Neutrophil (primary cell): ENCODE measurements around the gene SDR9C7.
"Not testable (repeated sequence)": the region's sequence is repeated elsewhere in the genome, so short reads cannot be mapped to it uniquely, and the experiment has no call there.

ENCODE experiments used
- H3K27ac ChIP-seq: fragments of 200-600 bp; sonication (generic); 2 replicates; pipeline ENCODE4 v1.5.1; 2016; ENCODE audit warnings: mild to moderate bottlenecking, moderate library complexity
- H3K27me3 ChIP-seq: fragments of 200-600 bp; sonication (generic); 2 replicates; pipeline ENCODE4 v1.6.0; 2016; ENCODE audit warnings: mild to moderate bottlenecking
- H3K36me3 ChIP-seq: fragments of 200-600 bp; sonication (generic); 2 replicates; pipeline ENCODE4 v1.5.1; 2017
- H3K4me1 ChIP-seq, 2 experiments: fragments of 200-600 bp in 1 of 2; sonication (generic) in 1 of 2; 1 replicate in 1 of 2; 2 replicates in 1 of 2; pipeline versions ENCODE4 v1.5.1 to v1.6.1; 2013 to 2016; ENCODE audit warnings: low read depth in 1 of 2, low read length in 1 of 2, mild to moderate bottlenecking in 1 of 2, moderate library complexity in 1 of 2; ENCODE audit not compliant: control insufficient read depth in 1 of 2, insufficient read depth in 1 of 2
- H3K4me3 ChIP-seq, 2 experiments: fragments of 200-600 bp in 1 of 2; sonication (generic) in 1 of 2; 1 replicate in 1 of 2; 2 replicates in 1 of 2; pipeline ENCODE4 v1.5.1; 2013 to 2016; ENCODE audit warnings: low read depth in 1 of 2, low read length in 1 of 2, mild to moderate bottlenecking in 1 of 2, moderate library complexity in 1 of 2
- H3K9me3 ChIP-seq: fragments of 200-600 bp; sonication (generic); 2 replicates; pipeline ENCODE4 v1.5.1; 2016
- TF ChIP-seq, protein P1 (sequence below): fragments of 200-600 bp; sonication (generic); IDR thresholded peaks from 2 replicates; pipeline ENCODE4 v1.5.1; 2016; ENCODE audit warnings: antibody characterized with exemption

SDR9C7 gene

DNA sequence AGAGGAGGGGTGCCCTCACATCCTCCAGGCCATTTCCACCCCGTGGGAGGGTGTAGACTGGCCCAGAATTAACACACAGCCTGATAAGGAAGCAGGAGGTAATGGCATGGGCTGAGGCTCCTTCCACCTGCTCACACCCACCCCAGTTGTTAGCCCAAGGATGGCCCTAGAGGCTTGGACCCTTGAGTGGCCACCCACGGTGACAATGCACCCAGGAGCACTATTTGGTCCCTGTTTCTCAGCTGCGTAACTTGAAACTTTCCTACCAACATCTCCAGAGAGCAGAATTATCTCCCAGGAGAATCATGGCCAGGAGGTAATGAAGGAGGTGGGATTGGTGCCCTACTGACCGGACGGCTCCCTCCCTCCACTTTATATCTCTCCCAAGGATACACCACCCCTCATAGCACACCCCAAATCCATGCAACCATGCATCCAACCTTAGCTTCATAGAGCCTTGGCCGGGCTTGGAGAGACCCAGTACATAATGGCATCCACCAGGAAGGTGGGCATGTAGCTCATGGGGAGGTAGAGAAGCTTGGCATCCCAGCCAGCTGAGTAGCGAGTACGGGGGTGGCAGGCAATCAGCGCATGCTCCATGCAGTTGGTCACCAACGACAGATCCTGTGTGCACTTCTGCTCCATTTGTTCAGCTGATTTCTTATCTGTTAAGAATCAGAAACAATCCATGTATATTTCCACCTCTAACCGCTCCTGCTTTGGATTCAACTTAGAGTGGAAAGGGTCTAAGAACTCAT lies 17.6 kb upstream of the SDR9C7 start:
- TF ChIP-seq, protein P1, sequence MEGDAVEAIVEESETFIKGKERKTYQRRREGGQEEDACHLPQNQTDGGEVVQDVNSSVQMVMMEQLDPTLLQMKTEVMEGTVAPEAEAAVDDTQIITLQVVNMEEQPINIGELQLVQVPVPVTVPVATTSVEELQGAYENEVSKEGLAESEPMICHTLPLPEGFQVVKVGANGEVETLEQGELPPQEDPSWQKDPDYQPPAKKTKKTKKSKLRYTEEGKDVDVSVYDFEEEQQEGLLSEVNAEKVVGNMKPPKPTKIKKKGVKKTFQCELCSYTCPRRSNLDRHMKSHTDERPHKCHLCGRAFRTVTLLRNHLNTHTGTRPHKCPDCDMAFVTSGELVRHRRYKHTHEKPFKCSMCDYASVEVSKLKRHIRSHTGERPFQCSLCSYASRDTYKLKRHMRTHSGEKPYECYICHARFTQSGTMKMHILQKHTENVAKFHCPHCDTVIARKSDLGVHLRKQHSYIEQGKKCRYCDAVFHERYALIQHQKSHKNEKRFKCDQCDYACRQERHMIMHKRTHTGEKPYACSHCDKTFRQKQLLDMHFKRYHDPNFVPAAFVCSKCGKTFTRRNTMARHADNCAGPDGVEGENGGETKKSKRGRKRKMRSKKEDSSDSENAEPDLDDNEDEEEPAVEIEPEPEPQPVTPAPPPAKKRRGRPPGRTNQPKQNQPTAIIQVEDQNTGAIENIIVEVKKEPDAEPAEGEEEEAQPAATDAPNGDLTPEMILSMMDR, result no peak
- Histone ChIP-seq H3K4me1 (peaks cover 13 to 18% of the 10 kb centered on the region in 2 experiments), H3K9me3 (no peaks in the 10 kb centered on the region)

DNA sequence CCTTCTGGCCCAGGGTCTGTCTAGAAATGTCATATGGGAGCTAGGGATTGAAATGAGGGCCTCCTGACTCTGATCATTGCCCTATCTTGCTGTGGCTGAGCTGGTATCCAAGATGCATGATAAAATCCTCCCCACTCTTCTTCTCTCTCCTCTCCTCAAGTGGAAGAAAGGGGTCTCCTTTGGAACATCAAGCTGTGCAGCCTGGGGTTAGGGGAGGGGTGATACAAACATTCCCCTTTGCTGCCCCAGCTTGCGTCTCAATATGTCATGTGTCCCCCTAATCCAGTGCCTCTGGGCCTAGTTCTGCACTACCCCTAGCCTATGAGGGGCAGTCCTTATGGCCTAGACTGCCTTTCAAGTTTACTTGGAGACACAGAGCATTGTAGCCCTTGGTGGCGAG lies 14.7 kb upstream of the SDR9C7 start:
- H3K36me3 ChIP-seq, result no peaks in the 10 kb centered on the region
- no peak overlapping the region for H3K4me3 ChIP-seq
- TF ChIP-seq, protein P1, result no peak
- no peak overlapping the region for H3K27ac ChIP-seq
- no peaks in the 10 kb centered on the region for H3K27me3 ChIP-seq
- H3K4me1 ChIP-seq, result no peaks in the 10 kb centered on the region
- no peaks in the 10 kb centered on the region for H3K9me3 ChIP-seq

More for the DNA sequence above, 17.6 kb upstream of the SDR9C7 start:
- H3K4me3 ChIP-seq, result no peak overlapping the region
- no peak overlapping the region for H3K27ac ChIP-seq
- no peaks in the 10 kb centered on the region for H3K36me3 ChIP-seq
- H3K27me3 ChIP-seq, result no peaks in the 10 kb centered on the region

DNA sequence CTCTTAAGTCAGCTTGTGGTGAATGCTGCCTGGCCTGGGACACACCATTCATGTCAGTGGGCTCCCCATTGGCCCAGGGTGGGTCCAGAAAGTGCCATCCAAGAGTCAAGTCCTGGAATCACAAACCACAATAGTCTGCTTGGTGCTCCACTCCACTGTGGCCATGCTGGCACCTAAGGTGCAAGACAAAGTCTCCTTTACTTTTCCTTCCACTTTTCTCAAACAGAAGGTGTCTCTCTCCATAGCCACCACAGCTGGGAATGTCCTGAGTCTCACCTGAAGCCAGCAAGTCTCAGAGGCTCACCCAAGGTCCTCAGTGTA lies 14.2 kb upstream of the SDR9C7 start:
- Histone ChIP-seq H3K27ac (no peak overlapping the region), H3K36me3 (no peaks in the 10 kb centered on the region), H3K4me1 (no peaks in the 10 kb centered on the region), H3K9me3 (no peaks in the 10 kb centered on the region), H3K4me3 (no peak overlapping the region), H3K27me3 (no peaks in the 10 kb centered on the region)
- TF ChIP-seq, protein P1, result no peak

DNA sequence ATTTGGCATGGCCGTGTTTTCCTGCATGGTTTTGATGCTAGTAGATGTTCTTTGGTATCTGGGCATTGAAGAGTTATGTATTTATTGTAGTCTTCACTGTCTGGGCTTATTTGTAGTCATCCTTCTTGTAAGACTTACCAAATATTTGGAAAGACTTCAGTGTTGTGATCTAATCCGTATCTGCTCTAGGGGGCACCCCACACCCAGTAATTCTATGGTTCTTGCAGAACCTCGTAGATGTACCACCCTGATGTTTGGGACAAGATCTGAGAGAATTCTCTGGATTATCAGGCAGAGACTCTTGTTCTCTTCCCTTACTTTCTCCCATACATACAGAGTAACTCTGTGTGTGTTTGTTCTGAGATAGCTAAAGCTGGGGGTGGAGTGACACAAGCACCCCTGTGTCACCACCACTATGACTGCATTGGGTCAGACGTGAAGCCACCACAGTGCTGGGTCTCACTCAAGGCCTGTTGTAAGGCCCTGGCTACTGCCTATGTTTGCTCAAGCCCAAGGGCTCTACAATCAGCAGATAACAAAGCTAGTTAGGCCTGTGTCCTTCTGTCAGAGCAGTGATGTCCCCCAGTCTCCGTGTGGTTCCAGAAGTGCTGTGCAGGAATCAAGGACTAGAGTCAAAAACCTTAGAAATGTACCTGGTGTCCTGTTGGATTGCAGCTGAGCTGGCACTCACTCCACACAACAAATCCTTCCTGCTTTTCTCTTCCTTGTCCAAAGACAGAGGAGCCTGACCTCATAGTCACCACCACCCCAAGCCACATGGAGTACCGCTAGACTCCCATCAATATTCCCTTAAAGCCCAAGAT lies 13.6 kb upstream of the SDR9C7 start:
- H3K27me3 ChIP-seq, result no peaks in the 10 kb centered on the region
- H3K27ac ChIP-seq, result no peak overlapping the region
- TF ChIP-seq, protein P1, result no peak
- H3K4me3 ChIP-seq, result no peak overlapping the region
- no peaks in the 10 kb centered on the region for H3K4me1 ChIP-seq
- no peaks in the 10 kb centered on the region for H3K36me3 ChIP-seq
- no peaks in the 10 kb centered on the region for H3K9me3 ChIP-seq

DNA sequence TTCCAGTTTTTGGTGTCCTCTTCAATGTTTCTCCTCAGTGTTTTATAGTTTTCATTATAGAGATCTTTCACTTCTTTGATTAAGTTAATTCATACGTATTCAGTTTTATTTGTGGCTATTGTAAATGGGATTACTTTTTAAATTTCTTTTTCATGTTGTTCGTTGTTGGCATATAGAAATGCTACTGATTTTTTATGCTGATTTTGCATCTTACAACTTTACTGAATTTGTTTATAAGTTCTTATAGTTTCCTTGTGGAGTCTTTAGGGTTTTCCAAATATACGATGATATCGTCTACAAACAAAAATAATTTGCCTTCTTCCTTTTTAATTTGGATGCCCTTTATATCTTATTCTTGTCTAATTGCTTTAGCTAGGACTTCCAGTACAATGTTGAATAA lies 9.7 kb upstream of the SDR9C7 start:
- no peaks in the 10 kb centered on the region for H3K27me3 ChIP-seq
- no peaks in the 10 kb centered on the region for H3K4me1 ChIP-seq
- H3K27ac ChIP-seq, result no peak overlapping the region
- TF ChIP-seq, protein P1, result no peak
- no peaks in the 10 kb centered on the region for H3K9me3 ChIP-seq
- H3K36me3 ChIP-seq, result no peaks in the 10 kb centered on the region
- no peak overlapping the region for H3K4me3 ChIP-seq

DNA sequence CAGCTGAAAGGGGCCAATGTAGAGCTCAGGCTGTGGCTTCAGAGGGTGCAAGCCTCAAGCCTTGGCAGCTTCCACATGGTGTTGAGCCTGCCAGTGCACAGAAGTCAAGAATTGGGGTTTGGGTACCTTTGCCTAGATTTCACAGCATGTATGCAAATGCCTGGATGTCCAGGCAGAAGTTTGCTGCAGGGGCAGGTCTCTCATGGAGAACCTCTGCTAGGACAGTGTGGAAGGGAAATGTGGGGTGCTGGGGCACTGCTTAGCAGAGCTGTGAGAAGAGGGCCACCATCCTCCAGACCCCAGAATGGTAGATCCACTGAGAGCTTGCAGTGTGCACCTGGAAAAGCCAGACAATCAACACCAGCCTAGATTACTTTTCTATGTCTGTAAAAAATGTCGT lies 9.2 kb upstream of the SDR9C7 start:
- not testable (repeated sequence) for H3K27ac ChIP-seq, H3K27me3 ChIP-seq, H3K36me3 ChIP-seq

More for the DNA sequence above, 9.2 kb upstream of the SDR9C7 start:
- H3K9me3 ChIP-seq, H3K4me3 ChIP-seq, H3K4me1 ChIP-seq: not testable (repeated sequence)
